GM21737 (cell line): ENCODE results near the gene AMBP.
"Not testable (repeated sequence)": the region's sequence is repeated elsewhere in the genome, so short reads cannot be mapped to it uniquely, and the experiment has no call there.

Experiments
- ATAC-seq: cut with Tn5 transposase; IDR thresholded peaks from one replicate; pipeline ENCODE4 v1.9.1; 2021; ENCODE audit warnings: mild to moderate bottlenecking, moderate library complexity; ENCODE audit not compliant: unreplicated experiment

Gene AMBP

GRCh38 chr9:114054191-114054690 lies 23.9 kb downstream of the AMBP start:
- ATAC-seq: no peak

- no peak for ATAC-seq
Observed at GRCh38 chr9:114053246-114054005, 24.7 kb downstream of the AMBP start.

GRCh38 chr9:114051706-114052105 lies 26.4 kb downstream of the AMBP start:
- no peak for ATAC-seq

- ATAC-seq: no peak
Observed at GRCh38 chr9:114051281-114051680, 26.8 kb downstream of the AMBP start.

- no peak for ATAC-seq
Observed at GRCh38 chr9:114050646-114051045, 27.5 kb downstream of the AMBP start.

- ATAC-seq: no peak
Observed at GRCh38 chr9:114050226-114050568, 27.9 kb downstream of the AMBP start.

- no peak for ATAC-seq
Observed at GRCh38 chr9:114049441-114050225, 28.5 kb downstream of the AMBP start.

- no peak for ATAC-seq
Observed at GRCh38 chr9:114048533-114049415, 29.3 kb downstream of the AMBP start.

- no peak for ATAC-seq
Observed at GRCh38 chr9:114047717-114048116, 30.4 kb downstream of the AMBP start.

GRCh38 chr9:114046875-114047274 lies 31.2 kb downstream of the AMBP start:
- no peak for ATAC-seq

- ATAC-seq: no peak
Observed at GRCh38 chr9:114046237-114046755, 31.8 kb downstream of the AMBP start.

GRCh38 chr9:114043660-114044059 lies 34.4 kb downstream of the AMBP start:
- ATAC-seq: not testable (repeated sequence)

- ATAC-seq: no peak
Observed at GRCh38 chr9:114039484-114039883, 38.6 kb downstream of the AMBP start.

- no peak for ATAC-seq
Observed at GRCh38 chr9:114038724-114039313, 39.3 kb downstream of the AMBP start.

- no peak for ATAC-seq
Observed at GRCh38 chr9:114037961-114038723, 40.0 kb downstream of the AMBP start.

GRCh38 chr9:114037249-114037648 lies 40.9 kb downstream of the AMBP start:
- no peak for ATAC-seq

- no peak for ATAC-seq
Observed at GRCh38 chr9:114035845-114036801, 42.0 kb downstream of the AMBP start.

- no peak for ATAC-seq
Observed at GRCh38 chr9:114035221-114035844, 42.8 kb downstream of the AMBP start.
